Endothelial cell of hepatic sinusoid (primary cell): ENCODE results near the gene PBOV1.

Experiments used
- in situ Hi-C: cut with HindIII; loops from 2 replicates; pipeline ENCODE4 v1.10.0; 2017; ENCODE audit warnings: low sequenced_read_pairs

PBOV1 gene

GRCh38 chr6:138206862-138207261, 11.4 kb downstream of the PBOV1 start:
- in situ Hi-C loops = no loop called here

- in situ Hi-C loops = no loop called here
These were observed 12.7 kb downstream of the PBOV1 start for GRCh38 chr6:138205437-138206094.

- in situ Hi-C loops = no loop called here
These were observed 13.4 kb downstream of the PBOV1 start for GRCh38 chr6:138204792-138205384.

- in situ Hi-C loops = no loop called here
These were observed 14.0 kb downstream of the PBOV1 start for GRCh38 chr6:138204303-138204702.

- in situ Hi-C loops = no loop called here
These were observed 15.0 kb downstream of the PBOV1 start for GRCh38 chr6:138203315-138203714.

- in situ Hi-C loops = no loop called here
These were observed 16.5 kb downstream of the PBOV1 start for GRCh38 chr6:138201836-138202235.

- in situ Hi-C loops = no loop called here
These were observed 19.7 kb downstream of the PBOV1 start for GRCh38 chr6:138198430-138199091.

- in situ Hi-C loops = no loop called here
These were observed 20.7 kb downstream of the PBOV1 start for GRCh38 chr6:138197570-138197969.

- in situ Hi-C loops = no loop called here
These were observed 22.1 kb downstream of the PBOV1 start for GRCh38 chr6:138196122-138196738.

- in situ Hi-C loops = loop anchor here (5.0 kb wide), 1 partner anchor 98 kb away; no protein-coding TSS in a partner anchor
These were observed 24.0 kb downstream of the PBOV1 start for GRCh38 chr6:138194287-138194686.

- in situ Hi-C loops = no loop called here
These were observed 29.9 kb downstream of the PBOV1 start for GRCh38 chr6:138188278-138188941.

GRCh38 chr6:138187156-138187555, 31.1 kb downstream of the PBOV1 start:
- in situ Hi-C loops = no loop called here

- in situ Hi-C loops = no loop called here
These were observed 34.1 kb downstream of the PBOV1 start for GRCh38 chr6:138184230-138184629.

- in situ Hi-C loops = no loop called here
These were observed 34.5 kb downstream of the PBOV1 start for GRCh38 chr6:138183790-138184134.

- in situ Hi-C loops = no loop called here
These were observed 35.1 kb downstream of the PBOV1 start for GRCh38 chr6:138182939-138183789.

- in situ Hi-C loops = no loop called here
These were observed 41.5 kb downstream of the PBOV1 start for GRCh38 chr6:138176652-138177232.

GRCh38 chr6:138175596-138175995, 42.7 kb downstream of the PBOV1 start:
- in situ Hi-C loops = no loop called here
